Measurements from ENCODE around the gene WDFY4.

Gene WDFY4

GRCh38 chr10:48700493-48700892 lies 15.8 kb downstream of the WDFY4 start:
- Histone ChIP-seq H3K4me1 (ENCODE audit: low read depth, poor library complexity, severe bottlenecking) (no peaks in the 10 kb centered on the region), H3K36me3 (ENCODE audit: insufficient read depth) (no peaks in the 10 kb centered on the region), H3K27me3 (ENCODE audit: insufficient read depth, low read depth) (no peaks in the 10 kb centered on the region), H3K9ac (no peak overlapping the region), H3K27ac (no peak overlapping the region), H3K4me3 (IDR thresholded peaks at IDR 0.05; ENCODE audit: insufficient read depth, low read depth, low read length) (no peak overlapping the region), H4K20me1 (ENCODE audit: insufficient read depth) (no peaks in the 10 kb centered on the region), H2AFZ (ENCODE audit: low read depth) (no peak overlapping the region), H3K79me2 (ENCODE audit: insufficient read depth, low read depth) (no peaks in the 10 kb centered on the region), H3K4me2 (no peak overlapping the region)
- TF ChIP-seq, protein P1, sequence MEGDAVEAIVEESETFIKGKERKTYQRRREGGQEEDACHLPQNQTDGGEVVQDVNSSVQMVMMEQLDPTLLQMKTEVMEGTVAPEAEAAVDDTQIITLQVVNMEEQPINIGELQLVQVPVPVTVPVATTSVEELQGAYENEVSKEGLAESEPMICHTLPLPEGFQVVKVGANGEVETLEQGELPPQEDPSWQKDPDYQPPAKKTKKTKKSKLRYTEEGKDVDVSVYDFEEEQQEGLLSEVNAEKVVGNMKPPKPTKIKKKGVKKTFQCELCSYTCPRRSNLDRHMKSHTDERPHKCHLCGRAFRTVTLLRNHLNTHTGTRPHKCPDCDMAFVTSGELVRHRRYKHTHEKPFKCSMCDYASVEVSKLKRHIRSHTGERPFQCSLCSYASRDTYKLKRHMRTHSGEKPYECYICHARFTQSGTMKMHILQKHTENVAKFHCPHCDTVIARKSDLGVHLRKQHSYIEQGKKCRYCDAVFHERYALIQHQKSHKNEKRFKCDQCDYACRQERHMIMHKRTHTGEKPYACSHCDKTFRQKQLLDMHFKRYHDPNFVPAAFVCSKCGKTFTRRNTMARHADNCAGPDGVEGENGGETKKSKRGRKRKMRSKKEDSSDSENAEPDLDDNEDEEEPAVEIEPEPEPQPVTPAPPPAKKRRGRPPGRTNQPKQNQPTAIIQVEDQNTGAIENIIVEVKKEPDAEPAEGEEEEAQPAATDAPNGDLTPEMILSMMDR (conservative IDR thresholded peaks at IDR 0.05; ENCODE audit: low read depth, low read length), result no peak

DNA sequence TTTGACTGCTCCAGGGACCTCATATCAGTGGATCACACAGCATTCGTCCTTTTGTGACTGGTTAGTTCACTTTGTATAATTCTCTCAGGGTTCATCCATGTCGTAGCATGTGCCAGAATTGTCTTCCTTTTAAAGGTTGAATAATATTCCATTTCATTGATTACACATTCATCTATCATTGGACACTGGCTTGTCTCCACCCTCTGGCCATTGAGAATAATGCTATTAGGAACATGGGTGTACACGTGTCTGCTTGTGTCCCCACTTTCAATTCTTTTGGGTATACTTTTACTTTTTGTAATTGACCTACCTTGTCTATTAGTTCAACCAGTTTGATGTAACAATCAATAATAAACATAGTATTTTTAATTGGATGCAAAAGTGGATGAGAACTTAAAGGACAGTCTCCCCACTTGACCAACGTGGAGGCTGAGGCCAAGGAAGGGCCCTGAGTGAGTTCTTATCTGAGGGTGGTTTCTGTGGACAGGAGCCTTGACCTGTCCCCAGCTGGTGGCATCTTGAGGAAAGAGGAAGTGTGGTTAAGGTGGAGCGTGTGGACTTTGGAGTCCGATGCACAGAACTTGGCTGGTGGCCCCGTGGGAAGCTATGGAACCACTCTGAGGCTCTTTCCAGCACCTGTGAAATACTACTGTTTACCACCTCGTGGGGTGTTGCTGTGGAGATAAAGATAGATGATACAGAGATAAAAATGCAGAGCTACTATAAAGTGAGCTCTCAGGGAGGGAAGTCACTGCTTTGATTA lies 16.6 kb downstream of the WDFY4 start:
- Histone ChIP-seq H3K4me1 (ENCODE audit: low read depth, poor library complexity, severe bottlenecking) (no peaks in the 10 kb centered on the region), H2AFZ (ENCODE audit: low read depth) (no peak overlapping the region), H3K79me2 (ENCODE audit: insufficient read depth, low read depth) (no peaks in the 10 kb centered on the region), H3K4me3 (IDR thresholded peaks at IDR 0.05; ENCODE audit: insufficient read depth, low read depth, low read length) (no peak overlapping the region), H3K4me2 (no peak overlapping the region), H3K9ac (no peak overlapping the region), H3K27me3 (ENCODE audit: insufficient read depth, low read depth) (no peaks in the 10 kb centered on the region), H4K20me1 (ENCODE audit: insufficient read depth) (no peaks in the 10 kb centered on the region), H3K36me3 (ENCODE audit: insufficient read depth) (no peaks in the 10 kb centered on the region), H3K27ac (no peak overlapping the region)
- TF ChIP-seq, protein P1 (conservative IDR thresholded peaks at IDR 0.05; ENCODE audit: low read depth, low read length), result no peak

- no peak overlapping the region for H3K4me3 ChIP-seq (IDR thresholded peaks at IDR 0.05; ENCODE audit: insufficient read depth, low read depth, low read length)
- H3K27me3 ChIP-seq (ENCODE audit: insufficient read depth, low read depth), result no peaks in the 10 kb centered on the region
- H3K79me2 ChIP-seq (ENCODE audit: insufficient read depth, low read depth), result no peaks in the 10 kb centered on the region
- no peaks in the 10 kb centered on the region for H3K4me1 ChIP-seq (ENCODE audit: low read depth, poor library complexity, severe bottlenecking)
- H3K27ac ChIP-seq, result no peak overlapping the region
- no peaks in the 10 kb centered on the region for H4K20me1 ChIP-seq (ENCODE audit: insufficient read depth)
- H3K4me2 ChIP-seq, result no peak overlapping the region
- TF ChIP-seq, protein P1 (conservative IDR thresholded peaks at IDR 0.05; ENCODE audit: low read depth, low read length), result no peak
- H2AFZ ChIP-seq (ENCODE audit: low read depth), result no peak overlapping the region
- H3K36me3 ChIP-seq (ENCODE audit: insufficient read depth), result no peaks in the 10 kb centered on the region
- no peak overlapping the region for H3K9ac ChIP-seq
Observed at GRCh38 chr10:48701941-48702340, 17.3 kb downstream of the WDFY4 start.

DNA sequence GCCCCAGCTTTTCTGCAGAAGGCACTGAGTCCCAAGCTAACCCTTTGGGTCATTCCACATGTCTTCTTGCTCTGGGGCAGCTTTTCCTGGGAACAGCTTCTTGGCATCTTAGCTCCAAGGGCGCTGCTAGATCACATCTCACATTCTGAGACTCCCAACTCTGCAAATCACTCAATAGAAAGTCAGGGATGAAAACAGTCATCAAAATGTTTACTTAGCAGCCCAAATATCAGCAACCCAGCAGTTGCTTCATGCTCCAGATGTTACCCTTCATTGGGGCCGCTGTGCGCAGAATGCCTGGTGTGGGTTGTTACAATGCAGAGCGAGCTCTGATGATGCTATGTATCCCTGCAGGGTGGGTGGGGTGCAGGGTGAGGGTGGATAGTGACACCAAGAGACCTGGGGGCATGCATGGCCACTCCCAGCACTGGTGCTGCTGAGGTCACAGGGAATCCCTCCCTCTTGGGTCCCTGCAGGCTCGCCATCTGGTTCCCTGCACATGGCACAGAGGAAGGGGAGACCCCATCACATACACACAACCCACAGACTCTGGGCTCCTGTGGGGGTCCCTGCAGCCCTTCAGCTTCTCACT lies 19.0 kb downstream of the WDFY4 start:
- TF ChIP-seq, protein P1 (conservative IDR thresholded peaks at IDR 0.05; ENCODE audit: low read depth, low read length), result no peak
- H3K9ac ChIP-seq, result no peak overlapping the region
- no peak overlapping the region for H2AFZ ChIP-seq (ENCODE audit: low read depth)
- no peaks in the 10 kb centered on the region for H3K4me1 ChIP-seq (ENCODE audit: low read depth, poor library complexity, severe bottlenecking)
- H4K20me1 ChIP-seq (ENCODE audit: insufficient read depth), result no peaks in the 10 kb centered on the region
- no peak overlapping the region for H3K4me2 ChIP-seq
- no peaks in the 10 kb centered on the region for H3K79me2 ChIP-seq (ENCODE audit: insufficient read depth, low read depth)
- no peaks in the 10 kb centered on the region for H3K27me3 ChIP-seq (ENCODE audit: insufficient read depth, low read depth)
- H3K4me3 ChIP-seq (IDR thresholded peaks at IDR 0.05; ENCODE audit: insufficient read depth, low read depth, low read length), result no peak overlapping the region
- no peaks in the 10 kb centered on the region for H3K36me3 ChIP-seq (ENCODE audit: insufficient read depth)
- no peak overlapping the region for H3K27ac ChIP-seq

Data from KMS-11 (cell line).